Activated CD8-positive, alpha-beta T cell treated with anti-CD3 and anti-CD28 coated beads for 36 hours (primary cell): ENCODE measurements around the gene SERPINA4. TPM values are rescaled to one million over a fixed set of nuclear protein-coding genes. Genes with fewer than 3 reads are reported as not detected.

Source experiments
- ATAC-seq: fragments of 200-7000 bp; cut with Tn5 transposase; one replicate; pipeline ENCODE4 v1.10.0; 2021; ENCODE audit warnings: mild to moderate bottlenecking, moderate library complexity
- CTCF ChIA-PET: fragments of 350-600 bp; sonication (Branson Sonifier 250); formaldehyde crosslinking; loops from one replicate; lab custom pipeline; 2021; ENCODE audit warnings: antibody characterized with exemption; lab: Charles Lee
- POLR2A ChIA-PET: fragments of 350-600 bp; sonication (Branson Sonifier 250); formaldehyde crosslinking; loops from one replicate; lab custom pipeline; 2021; ENCODE audit warnings: antibody characterized with exemption; lab: Charles Lee
- DNase-seq: peaks from one replicate; pipeline ENCODE4 v3.0.0-alpha.2; 2020
- H3K27ac Mint-ChIP-seq: one replicate; pipeline ENCODE4 v1.8.0; 2021; ENCODE audit warnings: mild to moderate bottlenecking, mixed read lengths
- H3K27me3 Mint-ChIP-seq: one replicate; pipeline ENCODE4 v1.8.0; 2021; ENCODE audit warnings: mixed read lengths
- H3K36me3 Mint-ChIP-seq: one replicate; pipeline ENCODE4 v1.8.0; 2021; ENCODE audit warnings: low read depth, mixed read lengths
- H3K4me1 Mint-ChIP-seq: one replicate; pipeline ENCODE4 v1.8.0; 2021; ENCODE audit warnings: low read depth, mixed read lengths
- H3K4me3 Mint-ChIP-seq: one replicate; pipeline ENCODE4 v1.8.0; 2021; ENCODE audit warnings: mild to moderate bottlenecking, moderate library complexity, mixed read lengths
- H3K9me3 Mint-ChIP-seq: one replicate; pipeline ENCODE4 v1.8.0; 2021; ENCODE audit warnings: mixed read lengths
- CTCF ChIP-seq: fragments of 200-600 bp; IDR thresholded peaks from one replicate; pipeline ENCODE4 v1.8.0; 2022; ENCODE audit warnings: antibody characterized with exemption, mild to moderate bottlenecking
- intact Hi-C: fragments of 100-400 bp; cut with micrococcal nuclease; formaldehyde crosslinking; loops from one replicate; pipeline ENCODE4 v1.10.0; 2022
- total RNA-seq, 2 experiments: library from RNA; stranded (reverse); gene quantifications; one replicate each; pipeline ENCODE4 v1.2.3, GENCODE V29; 2021

SERPINA4 gene
- total RNA-seq, 2 experiments from 2014 or later: not detected

GRCh38 chr14:94612580-94613554 lies 51.6 kb downstream of the SERPINA4 start:
- POLR2A ChIA-PET: no interaction called here

GRCh38 chr14:94613720-94614644 lies 52.7 kb downstream of the SERPINA4 start:
- ATAC-seq (no peak), DNase-seq (no peak)
- TF ChIP-seq CTCF: no peak
- intact Hi-C loops: no loop called here
- Mint-ChIP-seq H3K4me1 (no peaks in the 10 kb centered on the region), H3K27me3 (no peaks in the 10 kb centered on the region), H3K4me3 (no peak overlapping the region), H3K9me3 (peaks cover 14% of the 10 kb centered on the region), H3K27ac (no peak overlapping the region), H3K36me3 (no peaks in the 10 kb centered on the region)
- ChIA-PET POLR2A (no interaction called here), CTCF (no interaction called here)

More at GRCh38 chr14:94612580-94613554, 51.6 kb downstream of the SERPINA4 start:
- no peak for TF ChIP-seq CTCF
- Mint-ChIP-seq H3K27me3 (no peaks in the 10 kb centered on the region), H3K27ac (no peak overlapping the region), H3K4me1 (no peaks in the 10 kb centered on the region), H3K36me3 (no peaks in the 10 kb centered on the region), H3K4me3 (no peak overlapping the region), H3K9me3 (peaks cover 9% of the 10 kb centered on the region)
- CTCF ChIA-PET: interaction anchor here (0.5 to 0.7 kb wide), 2 partner anchors 29 to 169 kb away, joined by 3 to 5 read pairs; no protein-coding TSS in a partner anchor
- intact Hi-C loops: no loop called here
- no peak for ATAC-seq
- DNase-seq: no peak

DNA sequence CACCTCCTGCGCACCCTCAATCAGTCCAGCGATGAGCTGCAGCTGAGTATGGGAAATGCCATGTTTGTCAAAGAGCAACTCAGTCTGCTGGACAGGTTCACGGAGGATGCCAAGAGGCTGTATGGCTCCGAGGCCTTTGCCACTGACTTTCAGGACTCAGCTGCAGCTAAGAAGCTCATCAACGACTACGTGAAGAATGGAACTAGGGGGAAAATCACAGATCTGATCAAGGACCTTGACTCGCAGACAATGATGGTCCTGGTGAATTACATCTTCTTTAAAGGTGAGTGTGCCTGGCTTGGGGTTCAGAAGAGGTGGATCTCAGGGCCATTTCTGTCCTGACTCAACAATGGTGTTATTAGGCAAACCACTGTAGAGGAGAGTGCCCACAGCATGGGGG lies 53.6 kb downstream of the SERPINA4 start:
- DNase-seq: no peak
- Mint-ChIP-seq H3K27me3 (no peaks in the 10 kb centered on the region), H3K9me3 (peaks cover 17% of the 10 kb centered on the region), H3K4me1 (no peaks in the 10 kb centered on the region), H3K4me3 (no peak overlapping the region), H3K36me3 (no peaks in the 10 kb centered on the region), H3K27ac (no peak overlapping the region)
- POLR2A ChIA-PET: no interaction called here
- TF ChIP-seq CTCF: no peak
- intact Hi-C loops: no loop called here
- CTCF ChIA-PET: no interaction called here
- no peak for ATAC-seq

GRCh38 chr14:94615254-94615653 lies 54.0 kb downstream of the SERPINA4 start:
- Mint-ChIP-seq H3K27ac (no peak overlapping the region), H3K9me3 (peaks cover 17% of the 10 kb centered on the region), H3K4me1 (no peaks in the 10 kb centered on the region), H3K4me3 (no peak overlapping the region), H3K36me3 (no peaks in the 10 kb centered on the region), H3K27me3 (no peaks in the 10 kb centered on the region)
- POLR2A ChIA-PET: no interaction called here
- intact Hi-C loops: no loop called here
- ATAC-seq (no peak), DNase-seq (no peak)
- CTCF ChIA-PET: no interaction called here
- no peak for TF ChIP-seq CTCF
